Measurements from ENCODE around the gene CEP112. TPM values are rescaled to one million over a fixed set of nuclear protein-coding genes. Genes with fewer than 3 reads are reported as not detected.
"Not testable (repeated sequence)": the region's sequence is repeated elsewhere in the genome, so short reads cannot be mapped to it uniquely, and the experiment has no call there.

CEP112 gene
- total RNA-seq, 4 donors from 2014 or later: 14.6 to 21.2 (median 20.2) TPM

- H3K36me3 ChIP-seq: no peaks in the 10 kb centered on the region
- WGBS, 2 donors: 72 to 75% methylated on average over 2 of the region's 2 CpGs
- intact Hi-C loops (cut with DNase I): no loop called here
Measured at GRCh38 chr17:65850486-65850885, 341.4 kb downstream of the CEP112 start.

GRCh38 chr17:65848751-65849150 lies 343.2 kb downstream of the CEP112 start:
- 80 to 87% methylated on average over 5 of the region's 5 CpGs for WGBS, 2 donors
- no peaks in the 10 kb centered on the region for H3K4me1 ChIP-seq
- no peaks in the 10 kb centered on the region for H3K27me3 ChIP-seq
- H3K9me3 ChIP-seq: no peaks in the 10 kb centered on the region
- no peak for TF ChIP-seq CTCF (IDR thresholded peaks at IDR 0.05)
- TF ChIP-seq POLR2A (IDR thresholded peaks at IDR 0.05): no peak
- no peak for DNase-seq
- no peak overlapping the region for H3K27ac ChIP-seq
- intact Hi-C loops (cut with DNase I): no loop called here
- H3K4me3 ChIP-seq (replicated peaks in 1 of 3): no peak overlapping the region
- H3K36me3 ChIP-seq: no peaks in the 10 kb centered on the region

More at GRCh38 chr17:65850486-65850885, 341.4 kb downstream of the CEP112 start:
- H3K4me1 ChIP-seq: no peaks in the 10 kb centered on the region
- TF ChIP-seq POLR2A (IDR thresholded peaks at IDR 0.05): no peak
- no peak for TF ChIP-seq CTCF (IDR thresholded peaks at IDR 0.05)
- H3K9me3 ChIP-seq: no peaks in the 10 kb centered on the region
- H3K27ac ChIP-seq: no peak overlapping the region
- no peaks in the 10 kb centered on the region for H3K27me3 ChIP-seq
- DNase-seq: no peak
- no peak overlapping the region for H3K4me3 ChIP-seq (replicated peaks in 1 of 3)

GRCh38 chr17:65841089-65841488 lies 350.8 kb downstream of the CEP112 start:
- H3K27ac ChIP-seq: no peak overlapping the region
- 88% methylated on average over 1 of the region's 1 CpG for WGBS, 2 donors
- TF ChIP-seq POLR2A (IDR thresholded peaks at IDR 0.05): no peak
- no peak for TF ChIP-seq CTCF (IDR thresholded peaks at IDR 0.05)
- no peak overlapping the region for H3K4me3 ChIP-seq (replicated peaks in 1 of 3)
- no peaks in the 10 kb centered on the region for H3K36me3 ChIP-seq
- H3K27me3 ChIP-seq: no peaks in the 10 kb centered on the region
- intact Hi-C loops (cut with DNase I): no loop called here
- H3K9me3 ChIP-seq: no peaks in the 10 kb centered on the region
- no peaks in the 10 kb centered on the region for H3K4me1 ChIP-seq
- no peak for DNase-seq

GRCh38 chr17:65837232-65837631 lies 354.7 kb downstream of the CEP112 start:
- intact Hi-C loops (cut with DNase I): not testable (repeated sequence)
- WGBS, 2 donors: 95 to 97% methylated on average over 15 to 19 of the region's 24 CpGs

GRCh38 chr17:65833214-65833613 lies 358.7 kb downstream of the CEP112 start:
- TF ChIP-seq POLR2A (IDR thresholded peaks at IDR 0.05) (no peak), CTCF (IDR thresholded peaks at IDR 0.05) (no peak)
- H3K4me3 ChIP-seq (replicated peaks in 1 of 3): no peak overlapping the region
- intact Hi-C loops (cut with DNase I): no loop called here
- no peaks in the 10 kb centered on the region for H3K36me3 ChIP-seq
- H3K9me3 ChIP-seq: no peaks in the 10 kb centered on the region
- 95% methylated on average over 1 of the region's 1 CpG for WGBS, 2 donors
- no peaks in the 10 kb centered on the region for H3K27me3 ChIP-seq
- no peak for DNase-seq
- no peaks in the 10 kb centered on the region for H3K4me1 ChIP-seq
- no peak overlapping the region for H3K27ac ChIP-seq

More at GRCh38 chr17:65837232-65837631, 354.7 kb downstream of the CEP112 start:
- DNase-seq; H3K27me3 ChIP-seq; H3K4me3 ChIP-seq (replicated peaks in 1 of 3); H3K9me3 ChIP-seq; H3K4me1 ChIP-seq; H3K36me3 ChIP-seq; H3K27ac ChIP-seq: not testable (repeated sequence)

- Histone ChIP-seq H3K27me3 (no peaks in the 10 kb centered on the region), H3K36me3 (no peaks in the 10 kb centered on the region), H3K27ac (no peak overlapping the region), H3K4me3 (replicated peaks in 1 of 3) (no peak overlapping the region), H3K4me1 (no peaks in the 10 kb centered on the region), H3K9me3 (no peaks in the 10 kb centered on the region)
- no peak for DNase-seq
- TF ChIP-seq CTCF (IDR thresholded peaks at IDR 0.05): no peak
- TF ChIP-seq POLR2A (IDR thresholded peaks at IDR 0.05): no peak
- intact Hi-C loops (cut with DNase I): no loop called here
- 75 to 89% methylated on average over 2 of the region's 2 CpGs for WGBS, 2 donors
Measured at GRCh38 chr17:65830356-65830755, 361.6 kb downstream of the CEP112 start.

GRCh38 chr17:65826577-65826976 lies 365.4 kb downstream of the CEP112 start:
- H3K36me3 ChIP-seq; H3K27ac ChIP-seq; H3K27me3 ChIP-seq; H3K4me1 ChIP-seq; DNase-seq; H3K4me3 ChIP-seq (replicated peaks in 1 of 3); H3K9me3 ChIP-seq; intact Hi-C loops (cut with DNase I): not testable (repeated sequence)
- 92 to 98% methylated on average over 2 of the region's 2 CpGs for WGBS, 2 donors
